Measurements from ENCODE around the gene PML. TPM values are rescaled to one million over a fixed set of nuclear protein-coding genes. Genes with fewer than 3 reads are reported as not detected.

Gene PML
- total RNA-seq, 1 experiment from 2014 or later, result 33.4 TPM

- intact Hi-C loops (cut with micrococcal nuclease), result no loop called here
- Mint-ChIP-seq H3K27me3 (ENCODE audit: insufficient read depth, unreplicated experiment) (no peaks in the 10 kb centered on the region), H3K36me3 (ENCODE audit: insufficient read depth, unreplicated experiment) (peaks cover 5% of the 10 kb centered on the region), H3K4me1 (ENCODE audit: insufficient read depth, unreplicated experiment) (peaks cover 5% of the 10 kb centered on the region), H3K27ac (ENCODE audit: low read depth, unreplicated experiment) (no peak overlapping the region), H3K9me3 (ENCODE audit: unreplicated experiment) (no peaks in the 10 kb centered on the region), H3K4me3 (ENCODE audit: unreplicated experiment) (no peak overlapping the region)
- ChIA-PET CTCF (interaction anchor here (1.4 to 1.5 kb wide), 2 partner anchors 12 to 15 kb away, joined by 4 to 6 read pairs; no protein-coding TSS in a partner anchor), POLR2A (no interaction called here)
- DNase-seq (ENCODE audit: unreplicated experiment), result no peak
- TF ChIP-seq CTCF (IDR thresholded peaks at IDR 0.05; ENCODE audit: unreplicated experiment), result no peak
- BruUV-seq (replicated peaks), result no TSS peak
These were observed 45.0 kb upstream of the PML start for GRCh38 chr15:73949496-73949895.

- H3K27me3 Mint-ChIP-seq (ENCODE audit: insufficient read depth, unreplicated experiment), result no peaks in the 10 kb centered on the region
- ChIA-PET POLR2A (no interaction called here), CTCF (interaction anchor here (0.5 to 1.5 kb wide), 3 partner anchors 13 to 424 kb away, joined by 3 to 6 read pairs (median 4); no protein-coding TSS in a partner anchor)
- peaks cover 5% of the 10 kb centered on the region for H3K4me1 Mint-ChIP-seq (ENCODE audit: insufficient read depth, unreplicated experiment)
- intact Hi-C loops (cut with micrococcal nuclease), result no loop called here
- no peak overlapping the region for H3K27ac Mint-ChIP-seq (ENCODE audit: low read depth, unreplicated experiment)
- BruUV-seq (replicated peaks), result no TSS peak
- H3K36me3 Mint-ChIP-seq (ENCODE audit: insufficient read depth, unreplicated experiment), result peaks cover 5% of the 10 kb centered on the region
- H3K4me3 Mint-ChIP-seq (ENCODE audit: unreplicated experiment), result no peak overlapping the region
- no peak for DNase-seq (ENCODE audit: unreplicated experiment)
- TF ChIP-seq CTCF (IDR thresholded peaks at IDR 0.05; ENCODE audit: unreplicated experiment), result no peak
- no peaks in the 10 kb centered on the region for H3K9me3 Mint-ChIP-seq (ENCODE audit: unreplicated experiment)
These were observed 44.1 kb upstream of the PML start for GRCh38 chr15:73950479-73950830.

- Mint-ChIP-seq H3K4me1 (ENCODE audit: insufficient read depth, unreplicated experiment) (peaks cover 6% of the 10 kb centered on the region), H3K9me3 (ENCODE audit: unreplicated experiment) (no peaks in the 10 kb centered on the region), H3K36me3 (ENCODE audit: insufficient read depth, unreplicated experiment) (peaks cover 5% of the 10 kb centered on the region), H3K4me3 (ENCODE audit: unreplicated experiment) (no peak overlapping the region), H3K27me3 (ENCODE audit: insufficient read depth, unreplicated experiment) (no peaks in the 10 kb centered on the region), H3K27ac (ENCODE audit: low read depth, unreplicated experiment) (no peak overlapping the region)
- DNase-seq (ENCODE audit: unreplicated experiment), result peak; percentile 78
- no TSS peak for BruUV-seq (replicated peaks)
- intact Hi-C loops (cut with micrococcal nuclease), result loop anchor here (1.0 kb wide), 1 partner anchor 13 kb away; no protein-coding TSS in a partner anchor
- ChIA-PET CTCF (interaction anchor here (0.5 to 0.6 kb wide), 3 partner anchors 344 to 511 kb away, joined by 3 to 5 read pairs (median 3); no protein-coding TSS in a partner anchor), POLR2A (no interaction called here)
- TF ChIP-seq CTCF (IDR thresholded peaks at IDR 0.05; ENCODE audit: unreplicated experiment), result peak; percentile 36
These were observed 43.5 kb upstream of the PML start for GRCh38 chr15:73950831-73951561.

- POLR2A ChIA-PET, result no interaction called here
- H3K4me1 Mint-ChIP-seq (ENCODE audit: insufficient read depth, unreplicated experiment), result peaks cover 12% of the 10 kb centered on the region
- intact Hi-C loops (cut with micrococcal nuclease), result loop anchor here (1.0 kb wide), 1 partner anchor 13 kb away; no protein-coding TSS in a partner anchor
- no peaks in the 10 kb centered on the region for H3K27me3 Mint-ChIP-seq (ENCODE audit: insufficient read depth, unreplicated experiment)
- CTCF ChIA-PET, result interaction anchor here (0.6 to 1.0 kb wide), 4 partner anchors 16 to 510 kb away, joined by 3 to 5 read pairs (median 3); no protein-coding TSS in a partner anchor
- DNase-seq (ENCODE audit: unreplicated experiment), result no peak
- no peaks in the 10 kb centered on the region for H3K9me3 Mint-ChIP-seq (ENCODE audit: unreplicated experiment)
- H3K4me3 Mint-ChIP-seq (ENCODE audit: unreplicated experiment), result no peak overlapping the region
- BruUV-seq (replicated peaks), result no TSS peak
- TF ChIP-seq CTCF (IDR thresholded peaks at IDR 0.05; ENCODE audit: unreplicated experiment), result no peak
- peaks cover 5% of the 10 kb centered on the region for H3K36me3 Mint-ChIP-seq (ENCODE audit: insufficient read depth, unreplicated experiment)
- no peak overlapping the region for H3K27ac Mint-ChIP-seq (ENCODE audit: low read depth, unreplicated experiment)
These were observed 42.9 kb upstream of the PML start for GRCh38 chr15:73951601-73952000.
